Thoracic aorta (tissue), 2 donors: ENCODE data around the gene SLC25A26. TPM values are rescaled to one million over a fixed set of nuclear protein-coding genes. Genes with fewer than 3 reads are reported as not detected.

Experiments
- ATAC-seq: fragments of 150-250 bp; one replicate; pipeline ENCODE4 v1.8.0; 2017; ENCODE audit warnings: low read depth; ENCODE audit not compliant: insufficient number of reproducible peaks, low FRiP score
- DNase-seq: peaks from one replicate; pipeline ENCODE4 v3.0.0-alpha.2; 2020; ENCODE audit warnings: low spot score
- H3K27ac ChIP-seq, 2 donors: fragments of 200-600 bp; sonication (generic); 1 replicate in 1 of 2; 2 replicates in 1 of 2; pipeline ENCODE4 v1.5.1; 2016; ENCODE audit warnings: mild to moderate bottlenecking in 2 of 2, moderate library complexity in 2 of 2
- H3K27me3 ChIP-seq: fragments of 200-600 bp; sonication (generic); replicated peaks from 2 replicates; pipeline ENCODE4 v1.6.0; 2016; ENCODE audit warnings: mild to moderate bottlenecking; ENCODE audit not compliant: insufficient read depth
- H3K36me3 ChIP-seq: fragments of 200-600 bp; sonication (generic); one replicate; pipeline ENCODE4 v1.5.1; 2016
- H3K4me1 ChIP-seq, 2 donors: fragments of 200-600 bp; sonication (generic); 1 replicate in 1 of 2; 2 replicates in 1 of 2; pipeline versions ENCODE4 v1.5.1 to v1.6.0; 2016; ENCODE audit warnings: low read depth in 2 of 2, mild to moderate bottlenecking in 1 of 2; ENCODE audit not compliant: control insufficient read depth in 1 of 2
- H3K4me3 ChIP-seq: fragments of 200-600 bp; sonication (generic); 2 replicates; pipeline ENCODE4 v1.5.1; 2016; ENCODE audit warnings: mild to moderate bottlenecking
- H3K9me3 ChIP-seq: fragments of 200-600 bp; sonication (generic); 2 replicates; pipeline ENCODE4 v1.5.1; 2016
- total RNA-seq, 2 donors: library from RNA; depleted of rRNA; stranded (reverse); fragments of >200 nt; gene quantifications; one replicate each; pipeline versions ENCODE4 v1.1.0 to v1.2.3, GENCODE V29; 2016
- TF ChIP-seq, protein P1 (sequence below): fragments of 200-600 bp; sonication (generic); IDR thresholded peaks from one replicate; pipeline ENCODE4 v1.5.1; 2019; ENCODE audit warnings: antibody characterized with exemption

SLC25A26 gene
- total RNA-seq, 2 donors from 2014 or later: 32.5 to 32.8 TPM

DNA sequence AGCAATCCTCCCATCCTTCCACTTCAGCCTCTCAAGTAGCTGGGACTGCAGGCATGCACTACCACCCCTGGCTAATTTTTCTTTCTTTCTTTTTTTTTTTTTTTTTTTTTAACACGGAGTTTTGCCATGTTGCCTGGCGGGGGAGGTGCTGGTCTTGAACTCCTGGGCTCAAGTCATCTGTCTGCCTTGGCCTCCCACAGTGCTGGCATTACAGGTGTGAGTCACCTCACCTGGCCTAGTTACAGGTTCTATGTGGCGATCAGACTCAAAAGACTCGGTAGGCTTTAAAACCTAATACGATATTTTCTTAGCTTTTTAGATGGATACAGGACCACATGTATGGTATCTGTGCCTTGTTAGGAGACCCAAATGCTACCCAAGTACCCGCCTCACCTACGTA, 14.0 kb upstream of the SLC25A26 start:
- peaks cover 0 to 3% of the 10 kb centered on the region in 2 donors for H3K4me1 ChIP-seq
- H3K4me3 ChIP-seq: no peak overlapping the region
- no peak overlapping the region for H3K27ac ChIP-seq
- no peaks in the 10 kb centered on the region for H3K27me3 ChIP-seq
- no peaks in the 10 kb centered on the region for H3K9me3 ChIP-seq
- TF ChIP-seq, protein P1, sequence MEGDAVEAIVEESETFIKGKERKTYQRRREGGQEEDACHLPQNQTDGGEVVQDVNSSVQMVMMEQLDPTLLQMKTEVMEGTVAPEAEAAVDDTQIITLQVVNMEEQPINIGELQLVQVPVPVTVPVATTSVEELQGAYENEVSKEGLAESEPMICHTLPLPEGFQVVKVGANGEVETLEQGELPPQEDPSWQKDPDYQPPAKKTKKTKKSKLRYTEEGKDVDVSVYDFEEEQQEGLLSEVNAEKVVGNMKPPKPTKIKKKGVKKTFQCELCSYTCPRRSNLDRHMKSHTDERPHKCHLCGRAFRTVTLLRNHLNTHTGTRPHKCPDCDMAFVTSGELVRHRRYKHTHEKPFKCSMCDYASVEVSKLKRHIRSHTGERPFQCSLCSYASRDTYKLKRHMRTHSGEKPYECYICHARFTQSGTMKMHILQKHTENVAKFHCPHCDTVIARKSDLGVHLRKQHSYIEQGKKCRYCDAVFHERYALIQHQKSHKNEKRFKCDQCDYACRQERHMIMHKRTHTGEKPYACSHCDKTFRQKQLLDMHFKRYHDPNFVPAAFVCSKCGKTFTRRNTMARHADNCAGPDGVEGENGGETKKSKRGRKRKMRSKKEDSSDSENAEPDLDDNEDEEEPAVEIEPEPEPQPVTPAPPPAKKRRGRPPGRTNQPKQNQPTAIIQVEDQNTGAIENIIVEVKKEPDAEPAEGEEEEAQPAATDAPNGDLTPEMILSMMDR: no peak
- no peaks in the 10 kb centered on the region for H3K36me3 ChIP-seq
- no peak for DNase-seq
- no peak for ATAC-seq

DNA sequence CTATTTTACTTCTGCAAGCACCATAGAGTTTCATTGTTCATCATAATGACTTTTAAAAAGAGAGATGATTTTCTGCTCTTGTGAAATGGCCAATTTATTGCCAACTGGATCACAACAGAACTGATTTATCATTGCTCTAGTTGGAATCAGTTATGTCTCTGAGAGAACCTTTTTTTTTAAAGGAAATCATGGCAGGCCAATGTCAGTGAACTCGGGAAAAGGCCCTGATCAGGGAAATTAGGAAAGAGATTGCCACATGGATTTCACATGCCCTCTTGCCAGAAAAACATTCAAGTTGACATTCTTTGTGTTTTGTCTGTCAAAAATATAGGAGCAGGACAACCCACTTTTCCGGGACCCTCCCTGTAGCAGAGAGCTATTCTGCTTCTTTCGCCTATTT, 12.6 kb upstream of the SLC25A26 start:
- Histone ChIP-seq H3K9me3 (no peaks in the 10 kb centered on the region), H3K4me1 (peaks cover 0 to 7% of the 10 kb centered on the region in 2 donors), H3K4me3 (no peak overlapping the region), H3K27ac (no peak overlapping the region), H3K27me3 (no peaks in the 10 kb centered on the region), H3K36me3 (no peaks in the 10 kb centered on the region)
- no peak for ATAC-seq
- no peak for DNase-seq
- TF ChIP-seq, protein P1: no peak

DNA sequence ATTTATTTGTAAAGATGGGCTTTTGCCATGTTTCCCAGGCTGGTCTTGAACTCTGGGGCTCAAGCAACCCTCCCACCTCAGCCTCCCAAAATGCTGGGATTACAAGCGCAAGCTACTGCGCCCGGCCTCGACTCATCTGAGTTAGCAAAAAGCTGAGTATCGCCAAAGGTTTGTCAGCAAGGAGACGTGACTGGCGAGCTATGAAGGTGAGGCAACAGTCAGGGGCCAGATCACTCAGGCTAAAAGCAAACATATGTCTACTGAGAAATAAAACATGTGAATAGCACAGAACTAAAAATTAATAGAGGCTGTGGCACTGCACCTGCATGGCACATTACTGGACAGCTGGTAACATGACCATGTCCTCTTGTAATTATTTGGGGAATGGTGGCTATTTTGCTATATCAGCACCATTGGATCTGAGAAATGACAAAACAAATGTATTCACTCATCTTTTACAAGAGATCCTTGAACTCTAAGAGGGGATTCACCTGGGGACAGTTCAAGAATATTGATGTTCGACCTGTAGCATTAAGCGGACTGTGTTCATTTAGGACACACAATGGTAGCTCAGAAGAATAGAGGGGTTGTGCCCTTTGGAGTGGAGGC, 10.0 kb upstream of the SLC25A26 start:
- no peak overlapping the region for H3K4me3 ChIP-seq
- ATAC-seq (no peak), DNase-seq (no peak)
- TF ChIP-seq, protein P1: no peak
- no peak overlapping the region for H3K27ac ChIP-seq
- no peaks in the 10 kb centered on the region for H3K9me3 ChIP-seq
- H3K4me1 ChIP-seq: peaks cover 0 to 7% of the 10 kb centered on the region in 2 donors
- H3K27me3 ChIP-seq: no peaks in the 10 kb centered on the region
- no peaks in the 10 kb centered on the region for H3K36me3 ChIP-seq

DNA sequence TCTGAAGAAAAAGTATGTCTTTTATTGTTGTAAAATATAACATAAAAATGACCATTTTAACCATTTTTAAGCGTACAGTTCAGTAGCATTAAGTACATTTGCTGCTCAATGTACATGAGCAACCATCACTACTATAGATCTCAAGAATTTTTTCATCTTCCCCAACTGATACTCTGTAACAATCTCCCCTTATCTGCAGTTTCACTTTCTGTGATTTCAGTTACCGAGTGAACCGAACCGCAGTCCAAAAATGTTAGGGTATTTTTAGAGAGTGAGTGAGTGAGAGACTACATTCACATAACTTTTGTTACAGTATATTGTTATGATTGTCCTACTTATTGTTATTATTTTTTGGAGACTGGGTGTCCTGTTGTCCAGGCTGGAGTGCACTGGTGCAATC, 9.0 kb upstream of the SLC25A26 start:
- H3K36me3 ChIP-seq: no peaks in the 10 kb centered on the region
- H3K27me3 ChIP-seq: no peaks in the 10 kb centered on the region
- ATAC-seq (no peak), DNase-seq (no peak)
- H3K4me3 ChIP-seq: peak overlapping the region; percentile 44
- H3K27ac ChIP-seq: no peak overlapping the region
- H3K4me1 ChIP-seq: peaks cover 0 to 7% of the 10 kb centered on the region in 2 donors
- no peaks in the 10 kb centered on the region for H3K9me3 ChIP-seq
- TF ChIP-seq, protein P1: no peak

DNA sequence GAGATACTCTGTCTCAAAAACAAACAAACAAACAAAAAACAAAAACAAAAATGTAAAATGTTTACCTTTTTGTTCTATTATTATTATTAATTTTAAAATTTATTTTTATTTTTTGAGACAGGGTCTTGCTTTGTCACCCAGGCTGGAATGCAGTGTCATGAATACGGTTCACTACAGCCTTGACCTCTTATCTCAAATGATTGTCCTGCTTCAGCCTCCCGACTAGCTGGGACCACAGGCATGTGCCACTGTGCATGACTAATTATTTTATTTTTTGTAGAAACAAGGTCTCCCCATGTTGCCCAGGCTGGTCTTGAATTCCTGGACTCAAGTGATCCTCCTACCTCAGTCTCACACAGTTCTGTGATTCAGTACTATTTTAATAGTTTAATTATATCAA, 5.7 kb upstream of the SLC25A26 start:
- Histone ChIP-seq H3K4me3 (no peak overlapping the region), H3K36me3 (no peaks in the 10 kb centered on the region), H3K4me1 (peaks cover 3 to 9% of the 10 kb centered on the region in 2 donors), H3K27ac (no peak overlapping the region), H3K9me3 (no peaks in the 10 kb centered on the region), H3K27me3 (no peaks in the 10 kb centered on the region)
- no peak for DNase-seq
- no peak for ATAC-seq
- TF ChIP-seq, protein P1: no peak
